Stomach (tissue), 9 donors: ENCODE measurements around the gene NT5DC3. TPM values are rescaled to one million over a fixed set of nuclear protein-coding genes. Genes with fewer than 3 reads are reported as not detected.

Experiments
- DNase-seq, 2 donors: peaks; one replicate each; pipeline versions ENCODE4 v3.0.0 to v3.0.0-alpha.2; 2013 to 2019
- H3K27ac ChIP-seq, 5 donors: fragments of 200-600 bp in 4 of 5; sonication (generic) in 4 of 5; one replicate each; pipeline ENCODE4 v1.5.1; 2013 to 2019; ENCODE audit warnings: mild to moderate bottlenecking in 1 of 5, moderate library complexity in 1 of 5
- H3K27me3 ChIP-seq, 3 donors: fragments of 200-600 bp; sonication (generic); one replicate each; pipeline ENCODE4 v1.5.1; 2017 to 2019; ENCODE audit warnings: mixed run types in 1 of 3
- H3K36me3 ChIP-seq, 4 donors: fragments of 200-600 bp; sonication (generic); 1 replicate in 3 of 4; 2 replicates in 1 of 4; pipeline ENCODE4 v1.5.1; 2016 to 2019
- H3K4me1 ChIP-seq, 4 donors: fragments of 200-600 bp; sonication (generic); one replicate each; pipeline ENCODE4 v1.5.1; 2016 to 2019
- H3K4me3 ChIP-seq, 4 donors: fragments of 200-600 bp; sonication (generic) in 3 of 4; one replicate each; pipeline ENCODE4 v1.5.1; 2016 to 2019; ENCODE audit warnings: mild to moderate bottlenecking in 1 of 4
- H3K9me3 ChIP-seq, 4 donors: fragments of 200-600 bp; sonication (generic); one replicate each; pipeline ENCODE4 v1.5.1; 2016 to 2019
- EP300 ChIP-seq: sonication (generic); formaldehyde crosslinking; IDR thresholded peaks from one replicate; pipeline ENCODE4 v1.6.1; 2017; ENCODE audit warnings: antibody characterized with exemption
- POLR2A ChIP-seq, 4 donors: fragments of 450-650 bp; IDR thresholded peaks; one replicate each; pipeline ENCODE4 v1.6.1; 2016; ENCODE audit warnings: antibody characterized with exemption in 4 of 4, control low read depth in 2 of 4, mild to moderate bottlenecking in 1 of 4, moderate library complexity in 1 of 4
- POLR2AphosphoS5 ChIP-seq, 3 donors: sonication (generic); formaldehyde crosslinking; IDR thresholded peaks; one replicate each; pipeline ENCODE4 v1.6.1; 2016; ENCODE audit warnings: antibody characterized with exemption in 3 of 3
- WGBS, 5 donors: extraction: QIAGEN DNeasy Blood & Tissue Kit in 3 of 5; methylation state at CpG; one replicate each; pipeline versions ENCODE4 v1.1.5 to v1.1.7; 2013 to 2018; 5-methylcytosine and 5-hydroxymethylcytosine counted together
- intact Hi-C: fragments of 100-400 bp; cut with DNase I; formaldehyde crosslinking; loops from one replicate; pipeline ENCODE4 v1.15.1; 2023; ENCODE audit warnings: low total_unique reads
- polyA plus RNA-seq, 3 donors: library from polyadenylated mRNA; stranded (reverse); fragments of 200-250 nt; gene quantifications; one replicate each; pipeline ENCODE4 v1.2.3, GENCODE V29; 2013
- total RNA-seq, 5 donors: library from RNA; depleted of rRNA; stranded (reverse); fragments of >200 nt; gene quantifications; one replicate each; pipeline versions ENCODE4 v1.1.0 to v1.2.3, GENCODE V29; 2014 to 2016
- TF ChIP-seq, protein P1 (sequence below), 7 experiments: fragments of 450-650 bp in 4 of 7; fragments of 200-600 bp in 3 of 7; sonication (generic) in 3 of 7; IDR thresholded peaks; one replicate each; pipeline ENCODE4 v1.5.1; 2016 to 2019; ENCODE audit warnings: antibody characterized with exemption in 7 of 7, control low read depth in 2 of 7, mild to moderate bottlenecking in 1 of 7
- donor health status: healthy with polysubstance abuse.
- donor health status: Bipolar disorder and iron deficiency.
- donor health status: healthy.

NT5DC3 gene
- total and polyA plus RNA-seq, 8 donors = 0.76 to 42.9 (median 8.7) TPM

DNA sequence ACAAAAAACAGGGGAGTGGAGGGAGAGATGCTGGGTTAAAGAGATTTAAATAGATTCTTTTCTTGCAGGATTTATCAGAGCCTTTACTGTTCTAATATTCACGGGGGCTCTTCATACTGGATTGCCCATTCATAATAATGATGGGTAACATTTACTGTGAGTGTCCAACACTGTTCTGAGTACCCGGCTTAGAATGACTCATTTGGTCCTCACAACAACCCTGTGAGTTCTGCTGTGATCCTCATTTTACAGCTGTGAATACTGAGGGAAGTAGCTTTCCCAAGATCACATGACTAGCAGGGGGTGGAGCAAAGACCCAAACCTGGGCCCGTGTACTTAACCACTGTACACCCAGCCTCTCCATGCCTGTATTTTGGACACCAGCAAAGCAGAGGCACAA is 113.4 kb downstream of the NT5DC3 start:
- H3K4me1 ChIP-seq = no peaks in the 10 kb centered on the region
- no peaks in the 10 kb centered on the region for H3K36me3 ChIP-seq
- intact Hi-C loops = no loop called here
- H3K27ac ChIP-seq = no peak overlapping the region
- H3K4me3 ChIP-seq = no peak overlapping the region
- H3K27me3 ChIP-seq = no peaks in the 10 kb centered on the region
- H3K9me3 ChIP-seq = peaks cover 0 to 11% (median 3%) of the 10 kb centered on the region in 4 donors
- TF ChIP-seq EP300 = no peak
- TF ChIP-seq, protein P1, sequence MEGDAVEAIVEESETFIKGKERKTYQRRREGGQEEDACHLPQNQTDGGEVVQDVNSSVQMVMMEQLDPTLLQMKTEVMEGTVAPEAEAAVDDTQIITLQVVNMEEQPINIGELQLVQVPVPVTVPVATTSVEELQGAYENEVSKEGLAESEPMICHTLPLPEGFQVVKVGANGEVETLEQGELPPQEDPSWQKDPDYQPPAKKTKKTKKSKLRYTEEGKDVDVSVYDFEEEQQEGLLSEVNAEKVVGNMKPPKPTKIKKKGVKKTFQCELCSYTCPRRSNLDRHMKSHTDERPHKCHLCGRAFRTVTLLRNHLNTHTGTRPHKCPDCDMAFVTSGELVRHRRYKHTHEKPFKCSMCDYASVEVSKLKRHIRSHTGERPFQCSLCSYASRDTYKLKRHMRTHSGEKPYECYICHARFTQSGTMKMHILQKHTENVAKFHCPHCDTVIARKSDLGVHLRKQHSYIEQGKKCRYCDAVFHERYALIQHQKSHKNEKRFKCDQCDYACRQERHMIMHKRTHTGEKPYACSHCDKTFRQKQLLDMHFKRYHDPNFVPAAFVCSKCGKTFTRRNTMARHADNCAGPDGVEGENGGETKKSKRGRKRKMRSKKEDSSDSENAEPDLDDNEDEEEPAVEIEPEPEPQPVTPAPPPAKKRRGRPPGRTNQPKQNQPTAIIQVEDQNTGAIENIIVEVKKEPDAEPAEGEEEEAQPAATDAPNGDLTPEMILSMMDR (IDR thresholded peaks at IDR 0.05) = no peak
- no peak for TF ChIP-seq POLR2A (IDR thresholded peaks at IDR 0.05)
- no peak for TF ChIP-seq POLR2AphosphoS5 (IDR thresholded peaks at IDR 0.05)
- no peak for DNase-seq
- 65 to 80% (median 73%) methylated on average over 3 of the region's 3 CpGs for WGBS, 5 donors

GRCh38 chr12:103725398-103725797 is 115.6 kb downstream of the NT5DC3 start:
- DNase-seq = no peak
- H3K4me1 ChIP-seq = no peaks in the 10 kb centered on the region
- no peak overlapping the region for H3K4me3 ChIP-seq
- H3K27me3 ChIP-seq = no peaks in the 10 kb centered on the region
- H3K27ac ChIP-seq = no peak overlapping the region
- H3K9me3 ChIP-seq = no peaks in the 10 kb centered on the region
- TF ChIP-seq POLR2AphosphoS5 (IDR thresholded peaks at IDR 0.05) (no peak), POLR2A (IDR thresholded peaks at IDR 0.05) (no peak), EP300 (no peak)
- TF ChIP-seq, protein P1 (IDR thresholded peaks at IDR 0.05) = no peak
- no peaks in the 10 kb centered on the region for H3K36me3 ChIP-seq
- 82 to 89% (median 87%) methylated on average over 8 of the region's 8 CpGs for WGBS, 5 donors
- intact Hi-C loops = no loop called here

Other genes starting within 250 kb of the NT5DC3 start
- 100 to 1,000 TPM; 301 to 515 (median 395) TPM for gene HSP90B1, start 89.2 kb upstream of the NT5DC3 start, total RNA-seq
- gene HSP90B1, start 89.2 kb upstream of the NT5DC3 start, polyA plus RNA-seq = 100 to 1,000 TPM in 2 of 3 donors, 10 to 100 TPM in 1; 72.6 to 240 (median 216) TPM
- 10 to 100 TPM; 17.4 to 44.1 (median 19.8) TPM for gene TDG, start 124.6 kb upstream of the NT5DC3 start, total RNA-seq
- gene TDG, start 124.6 kb upstream of the NT5DC3 start, polyA plus RNA-seq = 10 to 100 TPM in 1 of 3 donors, 1 to 10 TPM in 2; 9.2 to 10.2 (median 9.5) TPM
- gene GLT8D2, start 209.0 kb upstream of the NT5DC3 start, total RNA-seq = 10 to 100 TPM in 3 of 5 donors, 1 to 10 TPM in 2; 3.0 to 27.5 (median 11.3) TPM
- gene GLT8D2, start 209.0 kb upstream of the NT5DC3 start, polyA plus RNA-seq = 1 to 10 TPM; 3.4 to 9.6 (median 5.4) TPM
- gene HCFC2, start 223.3 kb upstream of the NT5DC3 start, total RNA-seq = 10 to 100 TPM in 4 of 5 donors, 1 to 10 TPM in 1; 2.9 to 50.1 (median 21.6) TPM
- gene HCFC2, start 223.3 kb upstream of the NT5DC3 start, polyA plus RNA-seq = 1 to 10 TPM; 4.4 to 7.0 (median 6.2) TPM